ENCODE measurements around the gene CAMTA1. TPM values are rescaled to one million over a fixed set of nuclear protein-coding genes. Genes with fewer than 3 reads are reported as not detected.

CAMTA1 gene
- total and polyA plus RNA-seq, 4 donors: 18.0 to 93.5 (median 35.8) TPM

GRCh38 chr1:7076117-7076516 is 290.9 kb downstream of the CAMTA1 start:
- WGBS: 66% methylated on average over 5 of the region's 5 CpGs
- no peaks in the 10 kb centered on the region for H3K4me1 ChIP-seq (ENCODE audit: control insufficient read depth in 4 of 4, insufficient read depth in 4 of 4, low read length in 3 of 4)
- no peaks in the 10 kb centered on the region for H3K27me3 ChIP-seq (ENCODE audit: control insufficient read depth in 4 of 4, insufficient read depth in 4 of 4, low read length in 3 of 4)
- TF ChIP-seq SP1 (IDR thresholded peaks at IDR 0.05) (no peak), REST (IDR thresholded peaks at IDR 0.05) (no peak), FOXA1 (IDR thresholded peaks at IDR 0.05) (no peak), ZBTB33 (IDR thresholded peaks at IDR 0.05) (no peak), GABPA (IDR thresholded peaks at IDR 0.05 in 1 of 2, conservative IDR thresholded peaks at IDR 0.05 in 1 of 2) (no peak), CTCF (IDR thresholded peaks at IDR 0.05; ENCODE audit: low read depth, low read length, missing input control) (no peak), EGR1 (IDR thresholded peaks at IDR 0.05; ENCODE audit: low read depth in 2 of 2) (no peak), HNF4G (IDR thresholded peaks at IDR 0.05) (no peak), RAD21 (IDR thresholded peaks at IDR 0.05) (no peak), ATF3 (IDR thresholded peaks at IDR 0.05) (no peak), HNF4A (conservative IDR thresholded peaks at IDR 0.05) (no peak), NR2F2 (IDR thresholded peaks at IDR 0.05) (no peak)
- H3K27ac ChIP-seq (ENCODE audit: low read depth in 1 of 2, low read length in 2 of 2): no peak overlapping the region
- H3K36me3 ChIP-seq (ENCODE audit: control insufficient read depth in 4 of 4, insufficient read depth in 3 of 4, low read depth in 1 of 4, low read length in 3 of 4): no peaks in the 10 kb centered on the region
- peaks cover 0 to 10% (median under 1%) of the 10 kb centered on the region in 4 donors for H3K9me3 ChIP-seq (ENCODE audit: control insufficient read depth in 4 of 4, low read length in 3 of 4)
- no peak overlapping the region for H3K9ac ChIP-seq (ENCODE audit: low read depth in 1 of 2, low read length in 2 of 2)
- H3K4me3 ChIP-seq (ENCODE audit: low read depth in 1 of 3, low read length in 3 of 3): no peak overlapping the region
- DNase-seq (ENCODE audit: low spot score): no peak

- Histone ChIP-seq H3K36me3 (ENCODE audit: control insufficient read depth in 4 of 4, insufficient read depth in 3 of 4, low read depth in 1 of 4, low read length in 3 of 4) (no peaks in the 10 kb centered on the region), H3K27me3 (ENCODE audit: control insufficient read depth in 4 of 4, insufficient read depth in 4 of 4, low read length in 3 of 4) (no peaks in the 10 kb centered on the region), H3K27ac (ENCODE audit: low read depth in 1 of 2, low read length in 2 of 2) (no peak overlapping the region), H3K9me3 (ENCODE audit: control insufficient read depth in 4 of 4, low read length in 3 of 4) (peaks cover 0 to 10% (median under 1%) of the 10 kb centered on the region in 4 donors), H3K4me1 (ENCODE audit: control insufficient read depth in 4 of 4, insufficient read depth in 4 of 4, low read length in 3 of 4) (no peaks in the 10 kb centered on the region), H3K9ac (ENCODE audit: low read depth in 1 of 2, low read length in 2 of 2) (no peak overlapping the region), H3K4me3 (ENCODE audit: low read depth in 1 of 3, low read length in 3 of 3) (no peak overlapping the region)
- 70% methylated on average over 4 of the region's 4 CpGs for WGBS
- no peak for DNase-seq (ENCODE audit: low spot score)
- no peak for TF ChIP-seq FOXA1 (IDR thresholded peaks at IDR 0.05)
- no peak for TF ChIP-seq RXRA (IDR thresholded peaks at IDR 0.05)
Measured at GRCh38 chr1:7076572-7076971, 291.3 kb downstream of the CAMTA1 start.

Data from liver (tissue), 9 donors.